Activated CD8-positive, alpha-beta memory T cell treated with anti-CD3 and anti-CD28 coated beads, Interleukin-2, amount 50 U/mL, for 24 hours (primary cell): ENCODE data around the gene AGXT2.

Source experiments
- DNase-seq: peaks from one replicate; pipeline ENCODE4 v3.0.0-alpha.2; 2020; ENCODE audit errors: extremely low read depth

AGXT2 gene, protein sequence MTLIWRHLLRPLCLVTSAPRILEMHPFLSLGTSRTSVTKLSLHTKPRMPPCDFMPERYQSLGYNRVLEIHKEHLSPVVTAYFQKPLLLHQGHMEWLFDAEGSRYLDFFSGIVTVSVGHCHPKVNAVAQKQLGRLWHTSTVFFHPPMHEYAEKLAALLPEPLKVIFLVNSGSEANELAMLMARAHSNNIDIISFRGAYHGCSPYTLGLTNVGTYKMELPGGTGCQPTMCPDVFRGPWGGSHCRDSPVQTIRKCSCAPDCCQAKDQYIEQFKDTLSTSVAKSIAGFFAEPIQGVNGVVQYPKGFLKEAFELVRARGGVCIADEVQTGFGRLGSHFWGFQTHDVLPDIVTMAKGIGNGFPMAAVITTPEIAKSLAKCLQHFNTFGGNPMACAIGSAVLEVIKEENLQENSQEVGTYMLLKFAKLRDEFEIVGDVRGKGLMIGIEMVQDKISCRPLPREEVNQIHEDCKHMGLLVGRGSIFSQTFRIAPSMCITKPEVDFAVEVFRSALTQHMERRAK

DNA sequence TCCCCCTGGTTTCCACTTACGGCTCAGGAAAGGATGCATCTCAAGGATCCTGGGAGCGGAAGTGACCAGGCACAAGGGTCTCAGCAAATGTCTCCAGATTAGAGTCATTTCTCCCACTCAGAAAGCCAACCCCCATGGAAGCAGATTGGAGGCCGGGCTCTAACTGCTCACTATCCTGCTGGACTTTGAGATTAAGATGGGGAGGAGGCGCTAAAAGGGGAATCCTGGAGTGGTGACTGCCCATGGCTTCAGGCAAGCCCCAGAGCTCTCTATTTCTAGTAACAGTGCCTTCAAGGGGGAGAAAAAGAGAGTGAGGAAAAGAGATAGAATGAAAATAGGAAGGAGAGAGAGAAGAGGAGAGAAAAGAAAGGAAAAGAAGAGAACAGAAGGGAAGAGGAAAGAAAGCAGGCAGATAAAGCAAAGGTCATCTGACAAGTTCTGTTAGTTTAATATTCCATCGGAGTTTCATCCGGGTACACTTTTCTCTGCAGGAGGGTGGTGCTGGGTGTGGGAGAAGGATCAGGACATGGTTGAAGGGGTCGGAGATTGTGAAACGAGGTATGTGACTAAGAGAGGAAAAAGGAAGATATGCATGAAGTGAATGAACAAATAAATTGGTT lies at the start of gene AGXT2:
Gene AGXT2, minus strand, starts transcription at position 165 of the 620 bp plus-strand sequence. Its CDS starts 57 bp downstream, at position 108.
- DNase-seq = no peak

DNA sequence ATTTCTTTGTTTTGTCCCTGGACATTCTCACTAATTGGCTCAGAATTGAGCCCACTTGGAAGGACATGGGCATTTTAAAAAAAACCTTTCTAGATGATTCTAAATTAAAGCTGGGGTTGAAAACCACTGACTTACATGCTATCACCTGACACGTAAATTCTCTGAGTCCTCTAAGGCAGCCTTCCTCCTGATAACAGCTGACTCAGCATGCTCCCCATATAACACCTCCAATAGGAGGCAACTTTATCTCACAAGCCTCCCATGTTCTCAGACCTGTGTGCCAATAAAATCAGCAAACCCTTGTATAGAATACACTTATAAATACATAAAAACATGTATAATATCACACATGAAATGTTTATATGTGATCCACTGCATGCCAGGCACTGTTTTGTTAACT lies 49.2 kb upstream of the AGXT2 start:
- no peak for DNase-seq

DNA sequence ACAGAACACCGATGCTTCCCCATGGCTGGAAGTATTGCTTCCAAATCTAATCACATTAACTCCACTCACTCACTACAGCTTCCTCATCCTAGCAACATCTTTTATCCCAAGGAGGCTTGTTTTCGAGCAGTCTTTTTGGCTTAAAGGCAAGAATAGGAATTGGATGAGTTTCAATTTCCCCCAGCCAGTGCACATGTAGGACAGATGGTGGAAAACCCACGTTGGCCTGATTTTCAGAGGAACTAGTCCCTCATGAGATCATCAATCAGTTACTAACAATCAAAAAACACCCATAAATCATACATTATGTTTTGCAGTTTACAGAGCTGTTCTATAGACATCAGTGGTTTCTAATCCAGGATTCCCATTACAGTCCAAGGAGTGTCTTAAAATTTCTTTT lies 48.5 kb upstream of the AGXT2 start:
- DNase-seq = no peak

DNA sequence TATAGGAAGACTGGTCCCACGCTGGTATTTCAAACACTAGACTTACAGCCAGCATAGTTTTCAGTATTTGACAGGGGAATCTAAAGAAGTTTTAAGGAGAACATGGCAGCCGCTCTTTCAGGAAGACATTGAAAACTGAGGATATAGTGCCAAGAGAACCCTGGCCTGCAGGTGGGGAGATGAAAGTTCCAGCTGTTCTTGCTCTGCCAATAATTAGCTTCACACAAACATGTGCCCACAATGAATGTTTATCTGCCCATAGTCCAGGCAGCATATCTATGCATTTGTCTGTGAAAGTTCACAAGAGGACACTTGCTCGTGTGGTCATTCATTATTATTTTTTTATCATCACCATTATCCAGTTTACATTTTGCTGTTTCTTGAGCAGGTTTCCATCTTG lies 47.6 kb upstream of the AGXT2 start:
- no peak for DNase-seq

DNA sequence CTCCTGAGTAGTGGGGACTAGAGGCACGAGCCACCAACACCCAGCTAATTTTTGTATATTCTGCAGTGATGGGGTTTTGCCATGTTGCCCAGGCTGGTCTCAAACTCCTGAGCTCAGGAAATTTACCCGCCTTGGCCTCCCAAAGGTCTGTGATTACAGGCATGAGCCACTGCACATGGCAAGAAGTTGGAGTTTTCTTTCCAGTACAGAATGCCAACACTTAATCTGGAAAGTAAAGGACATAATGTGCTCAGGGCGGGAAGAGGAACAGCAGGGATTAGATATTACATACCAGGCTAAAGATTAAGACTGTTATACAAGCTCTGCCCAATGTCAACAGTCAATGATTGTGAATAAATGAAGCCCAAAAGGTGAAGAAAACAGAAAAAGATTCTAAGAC lies 47.2 kb upstream of the AGXT2 start:
- DNase-seq = no peak

DNA sequence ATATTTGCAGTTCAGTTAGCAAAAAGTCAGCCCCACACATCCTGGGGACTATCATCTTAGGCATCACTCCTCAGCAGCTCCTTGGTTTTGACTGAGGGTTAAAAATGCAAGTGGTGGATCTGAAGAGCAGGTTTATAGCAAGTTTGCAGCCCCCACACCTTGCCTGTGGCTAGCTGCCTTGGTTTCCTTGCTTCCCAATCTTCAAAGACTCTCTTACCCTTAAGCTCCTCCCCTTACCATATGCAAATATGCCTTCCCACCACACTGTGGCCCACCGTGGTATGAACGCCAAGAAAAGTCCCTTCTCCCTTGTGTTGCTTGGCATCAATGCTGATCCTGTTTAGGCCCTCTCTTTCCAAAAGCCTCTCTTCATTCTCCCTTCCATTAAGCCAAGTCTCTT lies 45.0 kb upstream of the AGXT2 start:
- no peak for DNase-seq

DNA sequence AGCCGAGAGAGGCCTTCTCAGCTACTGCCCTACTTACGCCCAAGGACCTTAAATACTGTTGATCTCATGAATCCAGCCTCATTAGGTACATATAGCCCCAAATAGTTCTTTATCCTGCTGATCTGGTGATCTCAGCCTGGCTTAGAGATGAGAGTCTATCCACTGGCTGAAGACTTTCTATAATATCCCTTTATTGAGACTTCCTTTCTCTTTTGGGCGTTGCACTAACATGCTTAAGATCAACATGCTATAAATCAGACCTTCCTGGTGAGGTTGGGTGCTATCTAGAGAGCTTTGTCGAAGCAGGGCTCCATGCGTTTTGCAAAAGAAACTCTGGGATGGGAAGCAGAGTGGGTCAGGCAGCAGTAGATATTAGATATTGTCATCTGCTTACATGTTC lies 44.0 kb upstream of the AGXT2 start:
- no peak for DNase-seq

DNA sequence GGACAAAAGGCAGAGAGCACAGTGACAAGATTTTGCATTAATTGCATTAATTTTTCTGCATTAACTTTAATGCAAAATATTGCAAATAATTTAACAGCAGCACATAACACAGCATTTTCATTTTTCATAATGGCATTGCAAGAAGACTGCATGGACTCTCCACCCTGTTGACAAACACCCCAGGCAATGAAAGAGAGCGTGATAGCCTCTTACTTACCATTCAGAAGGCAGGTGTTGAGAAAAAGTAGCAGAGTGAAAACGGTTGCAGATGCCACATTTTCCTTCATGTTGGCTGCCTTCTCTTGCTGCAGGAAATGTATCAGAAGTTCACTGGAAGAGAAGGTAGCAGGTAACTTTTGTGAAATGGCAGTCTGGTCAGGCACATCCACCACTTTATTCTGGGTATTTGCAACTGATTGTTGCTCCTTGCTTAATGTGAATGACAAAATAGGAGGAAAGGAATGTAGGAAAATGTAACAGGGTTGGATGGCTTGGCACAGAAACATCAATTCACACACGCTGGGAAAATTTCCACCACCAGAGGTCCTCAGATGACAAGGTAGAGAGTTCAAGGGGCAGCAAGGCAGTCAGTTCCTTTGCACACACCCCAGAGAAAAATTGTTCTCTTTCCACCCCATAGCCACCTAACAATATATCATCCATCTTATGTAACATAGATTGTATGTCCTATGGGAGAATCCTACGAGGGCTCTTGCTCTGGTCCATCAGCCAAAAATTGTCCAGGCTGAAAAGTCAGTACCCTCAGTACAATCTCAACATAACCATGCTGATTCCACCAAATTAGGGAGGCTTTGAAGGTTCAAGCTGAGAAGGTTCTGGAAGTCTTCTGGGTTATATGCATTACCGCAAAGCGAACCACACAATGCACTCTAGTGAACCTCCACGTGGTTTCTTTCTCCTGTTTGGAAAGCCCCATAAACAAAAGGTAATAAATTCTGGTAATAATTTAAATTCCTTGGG lies 41.9 kb upstream of the AGXT2 start:
- peak; percentile 2 for DNase-seq

DNA sequence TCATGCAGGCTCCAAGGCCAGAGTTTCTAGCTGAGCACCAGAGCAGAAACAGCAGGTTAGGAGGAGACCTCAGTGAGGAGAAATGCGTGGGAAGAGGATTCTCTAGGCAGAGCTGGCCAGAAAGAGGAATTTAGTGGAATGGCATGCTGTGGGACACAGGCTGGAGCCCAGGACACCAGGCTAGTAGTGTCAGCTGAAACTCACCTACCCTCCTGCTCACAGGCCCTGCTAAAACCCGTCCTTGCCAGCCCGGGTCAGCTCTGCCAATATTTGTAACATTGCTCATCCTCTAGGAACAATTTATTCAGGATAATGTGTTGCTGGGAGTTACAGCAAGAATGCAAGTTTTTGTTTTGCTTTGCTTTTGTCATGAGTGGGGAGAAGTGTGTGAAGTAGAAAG lies 40.2 kb upstream of the AGXT2 start:
- DNase-seq = no peak

DNA sequence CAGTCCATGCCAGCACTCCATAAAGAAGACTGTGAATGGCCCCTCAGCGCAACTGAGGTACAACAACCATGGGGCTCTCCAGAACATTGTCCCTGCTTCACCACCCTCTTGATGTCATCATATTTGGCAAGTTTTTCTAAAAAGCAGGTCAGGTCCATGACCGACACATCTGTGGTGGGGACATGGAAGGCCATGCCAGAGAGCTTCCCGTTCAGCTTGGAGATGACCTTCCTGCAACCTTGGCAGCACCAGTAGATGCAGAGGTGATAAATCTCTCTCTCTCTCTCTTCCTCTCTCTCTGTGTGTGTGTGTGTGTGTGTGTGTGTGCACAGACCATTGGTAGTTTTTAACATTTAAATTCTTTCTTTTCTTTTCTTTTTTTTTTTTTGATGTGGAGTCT lies 35.4 kb upstream of the AGXT2 start:
- DNase-seq = no peak

DNA sequence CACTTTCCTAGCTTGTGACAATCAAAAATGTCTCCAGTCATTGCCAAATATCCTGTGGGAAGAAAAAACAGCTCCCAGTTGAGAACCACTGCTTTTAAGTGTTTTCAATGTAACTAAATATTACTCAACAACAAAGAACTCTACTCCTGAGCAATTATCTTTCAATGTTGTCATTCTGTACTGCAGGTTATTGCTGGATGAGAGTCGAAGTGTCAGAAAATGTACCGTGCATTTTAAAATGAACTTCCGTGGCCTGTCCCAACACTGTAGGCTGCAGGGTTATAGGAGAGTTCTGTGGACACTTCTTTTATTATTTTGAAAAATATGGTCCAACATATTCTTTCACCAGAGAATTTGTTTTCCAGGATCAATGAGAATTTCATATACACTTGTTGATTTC lies 34.8 kb upstream of the AGXT2 start:
- DNase-seq = no peak

DNA sequence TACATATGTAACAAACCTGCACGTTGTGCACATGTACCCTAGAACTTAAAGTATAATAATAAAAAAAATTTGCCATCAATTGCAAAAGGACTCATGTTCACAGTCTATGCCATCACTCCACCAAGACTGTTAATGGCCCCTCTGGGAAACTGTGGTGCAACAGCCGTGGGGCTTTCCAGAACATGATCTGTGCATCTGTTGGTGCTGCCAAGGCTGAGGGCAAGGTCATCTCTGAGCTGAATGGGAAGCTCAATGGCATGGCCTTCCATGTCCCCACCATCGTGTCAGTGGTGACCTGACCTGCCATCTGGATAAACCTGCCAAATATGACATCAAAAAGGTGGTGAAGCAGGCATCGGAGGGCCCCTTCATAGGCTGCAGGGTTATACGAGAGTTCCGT lies 33.4 kb upstream of the AGXT2 start:
- DNase-seq = no peak

DNA sequence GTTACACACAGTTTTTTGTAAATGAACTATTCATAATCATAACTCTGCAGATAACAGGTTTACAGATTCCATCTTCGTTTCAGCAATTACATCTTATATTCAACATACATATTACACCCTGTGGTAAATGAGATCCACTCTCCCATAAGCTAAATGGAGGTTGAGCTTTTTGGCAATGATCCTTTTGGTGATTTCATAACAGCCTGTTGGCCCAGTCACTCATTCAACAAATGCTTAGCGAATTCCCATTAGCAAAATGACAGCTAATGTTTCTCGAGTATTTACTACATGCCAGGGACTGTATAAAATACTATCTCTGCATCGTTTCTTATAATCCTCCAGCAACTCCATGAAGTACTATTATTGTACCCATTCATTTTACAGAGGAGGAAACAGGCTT lies 25.4 kb upstream of the AGXT2 start:
- no peak for DNase-seq

DNA sequence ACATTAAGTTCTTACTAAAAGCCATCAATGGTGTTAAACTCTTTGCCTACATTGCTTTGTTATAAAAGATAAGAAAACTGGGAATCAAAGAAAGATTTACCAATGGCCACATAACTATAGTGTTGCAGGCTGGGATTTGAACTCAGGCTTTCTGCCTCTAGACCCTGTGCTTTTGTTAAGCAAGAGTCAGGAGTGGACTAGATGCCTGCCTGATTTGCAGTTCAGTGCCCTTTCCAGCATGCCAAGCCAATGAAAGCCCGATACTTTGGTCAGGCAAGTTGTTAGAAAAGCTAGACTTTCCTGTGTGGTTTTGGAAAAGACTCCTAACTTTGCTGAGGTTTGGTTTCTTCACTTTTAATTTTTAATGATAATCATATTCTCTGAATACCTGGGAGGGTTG lies 21.4 kb upstream of the AGXT2 start:
- DNase-seq = no peak

DNA sequence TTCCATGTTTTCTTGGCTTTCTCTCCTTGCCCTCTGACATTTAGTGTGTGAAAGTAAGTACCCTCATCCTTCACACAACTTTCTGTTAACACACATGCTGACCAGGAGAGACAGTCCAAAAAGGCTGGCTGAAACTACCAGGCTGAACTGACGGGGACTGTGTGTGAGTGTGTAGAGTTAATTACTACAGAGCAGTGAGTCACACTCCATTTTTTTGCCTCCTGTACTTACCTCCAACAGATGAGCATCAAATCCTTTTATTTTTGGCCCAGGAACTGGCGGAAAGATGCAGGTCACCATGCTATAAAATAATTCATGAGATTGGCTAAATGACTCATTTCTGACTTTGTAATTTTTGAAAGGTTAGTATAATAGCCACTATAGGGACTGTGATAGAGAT lies 20.2 kb upstream of the AGXT2 start:
- no peak for DNase-seq

DNA sequence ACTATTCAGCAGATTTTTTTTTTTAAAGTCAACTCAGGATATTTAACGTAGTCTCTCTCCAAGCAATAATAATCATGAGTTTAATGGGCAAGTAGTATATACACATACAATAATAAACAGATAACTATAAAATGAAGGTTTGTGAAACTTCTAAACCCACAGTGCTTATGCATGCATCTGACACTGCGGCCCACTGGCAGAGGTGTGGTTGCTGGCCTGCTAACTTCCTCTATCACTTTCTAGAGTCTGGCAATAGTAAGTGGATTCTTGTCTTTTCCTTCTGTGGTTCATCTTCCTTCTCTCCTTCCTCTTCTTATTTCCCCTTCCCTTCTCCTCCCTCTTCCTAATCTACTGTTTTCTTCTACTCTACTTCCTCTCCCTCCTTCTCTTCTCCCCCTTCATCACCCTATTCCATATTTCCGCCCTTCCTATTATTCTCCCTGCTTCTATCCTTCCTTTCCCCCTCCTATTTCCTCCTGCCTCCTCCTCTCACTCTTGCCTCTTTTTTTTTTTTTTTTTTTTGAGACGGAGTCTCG lies 18.6 kb upstream of the AGXT2 start:
- DNase-seq = no peak

DNA sequence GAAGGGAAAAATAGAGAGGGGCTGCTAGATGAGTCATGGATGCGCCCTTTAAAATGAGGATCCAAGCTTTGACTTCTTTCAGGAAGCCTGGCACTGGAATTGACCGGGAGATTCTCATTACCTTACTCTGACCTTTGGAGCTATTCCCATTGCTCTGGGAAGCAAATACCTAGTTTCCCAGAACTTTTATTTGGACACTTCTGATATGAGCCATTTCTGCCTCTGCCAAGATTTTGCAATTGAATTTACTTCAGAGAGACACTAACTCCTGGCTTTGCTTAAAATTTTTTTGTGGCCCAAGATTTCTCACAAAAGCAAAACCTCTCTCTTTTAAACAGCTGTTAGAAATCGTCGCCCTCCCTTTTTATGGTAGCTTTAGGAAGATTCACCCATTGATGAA lies 15.7 kb upstream of the AGXT2 start:
- DNase-seq = no peak

DNA sequence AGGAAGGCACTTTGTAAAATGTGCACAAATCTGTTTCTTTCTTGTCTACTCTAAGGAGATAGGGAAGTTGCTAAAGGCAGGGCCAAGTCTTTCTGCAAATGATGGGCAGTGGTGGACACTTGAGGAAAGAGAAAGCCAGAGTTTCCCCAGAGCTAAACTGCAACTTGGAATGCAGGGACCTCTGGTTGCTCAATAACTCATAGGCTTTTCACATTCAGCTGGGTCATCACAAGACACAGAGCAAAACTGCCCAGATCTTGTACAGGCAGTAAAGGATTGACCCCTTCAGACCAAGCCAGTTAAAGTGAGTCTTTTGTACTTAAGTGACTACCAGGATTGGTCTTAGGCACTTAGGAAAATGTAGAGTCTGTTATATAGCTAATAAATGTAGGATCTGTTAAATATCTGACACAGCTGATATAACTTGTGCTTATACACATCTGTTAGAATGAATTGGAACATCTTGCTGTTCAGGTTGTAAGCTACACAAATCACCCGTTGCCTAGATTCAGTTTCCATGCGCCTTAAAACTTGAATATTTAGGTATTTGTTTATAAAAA lies 13.5 kb upstream of the AGXT2 start:
- DNase-seq = no peak

DNA sequence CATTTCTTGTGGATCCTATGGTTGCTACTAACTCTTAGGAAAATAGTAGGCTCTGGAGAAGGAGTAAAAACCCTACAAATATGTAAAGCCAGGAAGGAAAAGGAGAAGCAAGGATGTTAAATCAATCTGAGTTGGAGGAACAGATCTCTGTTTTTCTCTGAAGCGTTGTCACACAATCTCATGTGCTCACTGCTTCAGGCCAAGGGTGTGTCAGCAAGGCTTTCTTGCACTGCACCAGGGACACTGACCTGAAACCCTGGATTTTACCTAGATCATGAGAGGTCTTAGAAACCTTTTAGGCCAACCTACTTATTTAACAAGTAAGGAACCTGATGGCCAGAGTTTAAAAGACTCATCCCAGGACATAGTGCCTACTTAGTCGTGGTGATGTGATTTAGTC lies 12.5 kb upstream of the AGXT2 start:
- DNase-seq = no peak

DNA sequence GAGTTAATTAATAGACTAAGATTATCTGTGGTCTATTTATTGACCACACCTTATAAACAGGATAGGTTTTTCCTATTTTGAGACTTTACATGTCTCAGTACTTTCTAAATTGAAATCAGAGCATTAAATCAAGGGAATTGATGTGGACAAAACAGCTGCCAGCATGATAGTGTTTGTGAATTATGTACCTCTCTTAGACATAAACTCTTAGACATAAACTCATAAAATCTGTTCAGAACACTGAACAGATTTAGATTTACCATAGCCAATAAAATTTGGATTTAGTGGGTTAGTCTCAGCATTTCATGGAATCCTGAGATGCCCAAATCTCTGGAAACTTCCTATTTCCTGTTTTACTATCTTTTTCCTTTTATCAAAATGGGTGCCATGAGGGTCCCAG lies 11.5 kb upstream of the AGXT2 start:
- no peak for DNase-seq

DNA sequence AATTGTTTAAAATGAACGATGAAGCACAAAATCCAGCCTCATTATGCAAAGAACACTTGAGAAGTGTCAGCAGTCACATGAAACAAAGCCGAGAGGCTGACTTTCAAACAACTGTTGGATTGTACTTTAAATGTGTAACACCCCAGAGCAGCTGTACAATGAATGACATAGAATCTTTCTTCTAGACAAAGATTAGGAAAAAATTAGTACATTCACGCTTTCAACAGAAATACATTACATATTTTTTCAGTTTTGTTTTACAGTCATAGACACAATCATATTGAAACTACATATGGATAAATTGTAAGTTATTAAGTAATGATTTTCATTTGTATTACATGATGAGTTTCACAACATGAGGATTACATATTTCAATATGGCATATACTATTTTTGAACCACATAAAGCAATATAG lies 10.6 kb upstream of the AGXT2 start:
- no peak for DNase-seq

DNA sequence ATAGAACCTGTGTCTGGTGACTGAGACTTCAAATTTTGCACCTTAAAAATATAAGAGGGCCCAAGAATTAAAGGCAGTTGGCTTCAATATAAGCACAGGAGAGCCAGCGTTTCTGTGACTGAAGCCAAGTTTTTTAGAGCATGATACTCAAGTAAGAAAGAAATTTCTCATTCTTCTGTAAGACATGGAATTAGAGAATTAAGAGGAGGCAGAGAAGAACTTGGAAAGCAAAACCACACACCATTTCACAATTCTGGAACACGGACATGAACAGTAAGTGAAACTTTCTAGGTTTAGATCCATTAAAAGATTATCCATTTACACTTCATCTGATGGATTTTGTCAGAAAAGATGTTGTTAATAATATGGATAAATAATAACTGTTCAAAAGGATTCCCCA lies 8.9 kb upstream of the AGXT2 start:
- DNase-seq = no peak
